Glomerular endothelial cell (primary cell): ENCODE results near the gene E2F8. TPM values are rescaled to one million over a fixed set of nuclear protein-coding genes. Genes with fewer than 3 reads are reported as not detected.
A peak's percentile ranks its signal among the peaks of the same experiment; 100 is the strongest.

Source experiments
- DNase-seq: peaks from one replicate; pipeline ENCODE4 v3.0.0-alpha.2; 2011; ENCODE audit warnings: low read depth, low spot score; ENCODE audit errors: extremely low read depth
- total RNA-seq: library from RNA; depleted of rRNA; stranded (reverse); fragments of >200 nt; gene quantifications from 2 replicates; pipeline ENCODE4 v1.2.3, GENCODE V29; 2015

E2F8 gene
- total RNA-seq, 1 donor from 2014 or later, result 2.3 TPM

GRCh38 chr11:19252394-19253152, 11.8 kb upstream of the E2F8 start:
- no peak for DNase-seq

- no peak for DNase-seq
Measured at GRCh38 chr11:19251577-19251976, 10.8 kb upstream of the E2F8 start.

DNA sequence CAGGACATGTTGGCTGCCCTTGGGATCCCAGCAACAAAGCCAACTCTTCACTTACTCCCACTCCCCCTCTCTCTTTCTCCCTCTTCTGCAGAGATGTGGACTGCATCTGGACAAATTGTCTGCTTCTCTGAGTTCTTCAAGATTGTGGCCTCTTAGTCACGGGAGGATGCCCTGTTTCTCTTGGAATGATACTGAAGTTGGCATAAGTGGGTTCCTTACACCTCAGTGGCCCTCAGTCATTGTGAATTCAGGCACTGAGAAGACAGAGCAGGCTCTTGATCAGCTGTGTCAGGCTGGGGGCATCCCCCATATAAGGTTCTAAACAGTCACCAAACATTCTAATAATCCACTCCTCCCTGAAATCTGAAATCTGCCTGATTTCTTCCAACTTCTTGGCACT, 6.1 kb upstream of the E2F8 start:
- DNase-seq, result no peak

DNA sequence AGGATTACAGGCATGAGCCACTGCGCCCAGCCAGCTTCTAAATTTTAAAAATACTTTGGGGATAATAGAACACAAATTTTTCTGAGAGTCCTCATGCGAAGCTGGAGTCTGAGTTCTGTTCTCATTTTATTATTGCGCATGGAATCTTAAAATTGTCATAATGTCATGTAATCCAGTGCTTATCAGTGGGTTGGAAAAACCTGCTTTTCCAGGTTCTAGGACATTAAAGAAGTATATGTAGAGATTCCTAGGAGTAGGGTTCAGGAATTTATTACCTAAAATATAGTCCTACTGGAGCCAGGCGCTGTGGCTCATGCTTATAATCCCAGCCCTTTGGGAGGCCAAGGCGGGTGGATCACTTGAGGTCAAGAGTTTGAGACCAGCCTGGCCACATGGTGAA, 4.6 kb upstream of the E2F8 start:
- DNase-seq, result no peak

DNA sequence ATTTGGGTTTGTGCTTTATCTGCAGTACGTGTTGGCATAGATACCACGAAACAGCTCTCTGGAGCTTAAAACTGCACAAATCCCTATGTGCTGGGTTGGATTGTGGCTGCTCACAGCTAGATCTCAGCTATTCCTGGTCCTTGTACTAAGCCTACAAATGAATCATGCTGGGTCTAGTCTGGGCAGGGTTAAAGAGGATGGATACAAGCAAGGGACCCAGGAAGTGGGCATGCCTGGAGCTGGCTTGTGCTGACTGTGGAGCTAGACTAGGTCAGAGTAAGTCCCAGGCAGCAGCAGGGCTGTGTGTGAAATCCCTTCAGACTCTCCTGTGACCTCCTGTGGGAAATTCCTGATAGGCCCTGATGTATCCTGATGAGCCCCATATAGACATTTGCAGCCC, 3.9 kb upstream of the E2F8 start:
- DNase-seq, result no peak

DNA sequence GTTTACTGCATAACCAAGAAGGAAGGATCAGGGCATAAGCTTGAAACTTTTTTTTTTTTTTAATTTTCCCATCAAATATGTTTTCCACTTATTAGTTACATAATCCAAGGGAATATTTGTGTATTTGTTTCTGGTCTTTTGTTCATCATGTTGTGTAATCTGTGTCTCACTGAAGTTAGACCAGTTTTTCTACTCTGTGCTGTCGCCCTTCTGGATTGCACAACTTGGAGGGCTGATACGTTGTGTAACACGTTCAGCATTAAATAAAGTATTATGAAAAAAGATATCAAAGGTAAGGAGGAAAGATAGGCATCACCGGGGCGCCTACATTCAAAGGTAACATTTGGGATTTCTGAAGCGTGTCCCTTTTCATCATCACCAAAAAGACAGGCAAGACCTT, 3.3 kb upstream of the E2F8 start:
- DNase-seq, result no peak

DNA sequence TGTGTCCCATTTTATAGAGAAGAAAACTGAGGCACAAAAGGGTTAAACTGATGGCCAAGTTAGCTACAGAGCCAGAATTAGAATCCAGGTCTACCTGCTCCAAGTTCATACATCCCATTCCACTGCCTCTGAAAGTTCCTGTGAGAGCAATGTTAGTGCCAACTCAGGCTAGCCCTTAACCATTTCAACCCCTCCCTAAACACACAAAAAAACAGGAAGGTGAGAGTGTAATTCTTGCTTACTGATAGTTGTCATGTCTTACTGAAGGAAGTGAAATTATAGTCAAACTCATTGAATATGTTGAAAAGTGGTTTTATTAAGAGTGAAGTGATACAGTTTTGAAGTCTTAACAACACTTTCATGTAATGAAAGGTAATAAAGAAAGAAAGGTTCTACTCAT, 2.9 kb upstream of the E2F8 start:
- DNase-seq, result no peak

DNA sequence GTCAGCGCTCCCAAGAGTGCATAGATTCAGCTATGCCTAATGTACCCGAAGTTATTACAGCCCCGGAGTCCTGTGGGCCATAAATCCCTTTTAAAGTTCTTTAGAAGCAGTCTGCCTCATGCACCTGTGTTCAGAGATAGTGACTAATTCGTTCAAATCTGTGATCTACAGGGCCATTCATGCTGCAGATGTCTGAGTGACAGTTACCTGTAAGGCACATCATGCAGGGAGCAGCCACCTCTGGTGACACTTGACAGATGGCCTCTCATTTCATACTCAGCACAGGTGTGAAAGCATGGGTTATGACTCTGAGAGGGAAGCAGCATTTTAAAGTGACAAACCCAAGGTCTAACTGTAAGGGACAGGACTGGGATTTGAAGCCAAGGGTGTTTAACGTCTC, 2.4 kb upstream of the E2F8 start:
- no peak for DNase-seq

- no peak for DNase-seq
Measured at GRCh38 chr11:19242179-19242932, 1.6 kb upstream of the E2F8 start.

DNA sequence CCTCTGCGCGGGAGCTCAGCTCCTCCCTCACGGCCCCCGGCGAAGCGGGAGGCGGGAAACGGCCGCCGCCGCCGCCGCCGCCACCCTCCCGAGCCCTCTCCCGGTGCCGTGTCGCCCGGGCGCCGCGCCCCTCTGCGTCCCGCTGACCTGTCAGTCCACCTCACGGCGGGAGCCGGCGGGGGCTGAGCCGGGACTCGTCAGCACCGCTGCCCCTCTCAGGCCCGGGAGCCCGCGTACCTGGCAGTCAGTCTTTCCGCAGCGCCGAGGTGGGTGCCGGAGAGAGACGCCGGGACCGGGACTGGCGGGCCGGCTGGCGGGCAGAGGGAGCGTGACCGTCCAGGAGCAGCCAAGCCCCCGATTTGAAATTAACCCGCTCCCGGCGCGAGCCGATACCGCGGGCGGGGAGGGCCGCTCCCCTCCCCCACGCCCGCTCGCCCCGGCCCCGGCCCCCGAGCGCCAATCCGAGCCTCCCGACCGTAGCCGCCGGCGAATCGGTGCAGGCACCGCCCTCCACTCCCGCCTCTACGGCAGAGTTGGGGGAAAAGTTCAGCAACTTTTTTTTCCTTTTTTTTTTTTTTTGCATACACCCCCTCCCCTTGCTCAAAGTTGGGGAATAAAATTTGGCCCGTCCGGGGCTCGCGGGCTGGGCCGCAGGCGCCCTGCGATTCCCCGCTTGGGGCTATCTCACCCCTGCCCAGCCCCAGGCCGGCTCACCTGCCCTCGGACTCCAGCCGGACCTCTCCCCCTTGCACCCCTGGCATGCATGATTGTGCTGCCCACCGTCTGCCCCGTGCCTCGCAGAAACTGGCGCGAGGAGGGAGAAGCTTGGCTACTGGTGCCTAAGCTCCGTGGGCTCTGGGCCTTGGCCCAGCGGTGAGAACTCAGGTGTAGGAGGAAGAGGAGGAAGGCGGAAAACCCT, 774 bp upstream of the E2F8 start:
- DNase-seq, result no peak

- no peak for DNase-seq
Measured at GRCh38 chr11:19239039-19239438, 1.7 kb downstream of the E2F8 start.

DNA sequence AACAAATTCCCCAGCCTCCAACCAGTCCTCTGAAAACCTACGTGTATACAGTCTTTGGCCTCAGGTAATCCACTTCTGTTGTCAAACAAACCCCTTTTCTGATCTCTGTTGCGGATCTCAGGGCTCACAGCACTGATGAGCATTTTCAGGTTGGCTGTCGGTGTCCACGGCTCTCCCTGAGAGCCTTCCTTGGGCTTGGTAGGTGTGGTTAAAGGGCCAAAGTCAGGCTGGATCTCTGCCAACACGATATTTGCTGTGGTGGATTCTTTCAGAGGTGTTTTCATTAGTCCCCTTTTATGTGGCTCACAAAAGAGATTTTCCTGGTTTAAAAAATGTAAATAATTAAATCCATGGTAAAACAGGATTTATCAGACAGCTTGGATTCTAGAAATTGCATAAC, 2.9 kb downstream of the E2F8 start:
- DNase-seq, result no peak

- DNase-seq, result no peak
Measured at GRCh38 chr11:19237381-19237780, 3.4 kb downstream of the E2F8 start.

GRCh38 chr11:19234231-19234817, 6.4 kb downstream of the E2F8 start:
- no peak for DNase-seq

GRCh38 chr11:19232910-19233503, 7.7 kb downstream of the E2F8 start:
- peak; percentile 75 for DNase-seq

DNA sequence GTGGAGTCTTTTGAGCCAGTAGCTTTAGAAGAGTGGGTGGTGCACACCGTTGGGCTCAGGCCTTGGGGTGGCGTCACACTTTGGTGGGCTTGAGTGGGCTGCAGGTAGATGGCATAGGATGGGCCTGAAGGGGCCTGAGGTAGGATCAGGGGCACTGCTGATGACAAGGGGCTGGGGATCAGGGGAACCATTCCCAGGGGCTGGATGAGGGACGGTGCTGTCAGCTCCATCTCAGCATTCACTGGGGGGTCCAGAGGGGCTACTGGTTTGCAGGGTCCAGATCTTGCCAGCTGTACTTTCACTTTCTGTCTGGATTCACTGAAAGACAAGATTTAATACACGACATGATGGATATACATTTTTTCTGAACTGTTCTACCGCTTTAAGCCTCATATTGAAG, 11.1 kb downstream of the E2F8 start:
- DNase-seq, result no peak

- DNase-seq, result no peak
Measured at GRCh38 chr11:19228968-19229367, 11.8 kb downstream of the E2F8 start.

DNA sequence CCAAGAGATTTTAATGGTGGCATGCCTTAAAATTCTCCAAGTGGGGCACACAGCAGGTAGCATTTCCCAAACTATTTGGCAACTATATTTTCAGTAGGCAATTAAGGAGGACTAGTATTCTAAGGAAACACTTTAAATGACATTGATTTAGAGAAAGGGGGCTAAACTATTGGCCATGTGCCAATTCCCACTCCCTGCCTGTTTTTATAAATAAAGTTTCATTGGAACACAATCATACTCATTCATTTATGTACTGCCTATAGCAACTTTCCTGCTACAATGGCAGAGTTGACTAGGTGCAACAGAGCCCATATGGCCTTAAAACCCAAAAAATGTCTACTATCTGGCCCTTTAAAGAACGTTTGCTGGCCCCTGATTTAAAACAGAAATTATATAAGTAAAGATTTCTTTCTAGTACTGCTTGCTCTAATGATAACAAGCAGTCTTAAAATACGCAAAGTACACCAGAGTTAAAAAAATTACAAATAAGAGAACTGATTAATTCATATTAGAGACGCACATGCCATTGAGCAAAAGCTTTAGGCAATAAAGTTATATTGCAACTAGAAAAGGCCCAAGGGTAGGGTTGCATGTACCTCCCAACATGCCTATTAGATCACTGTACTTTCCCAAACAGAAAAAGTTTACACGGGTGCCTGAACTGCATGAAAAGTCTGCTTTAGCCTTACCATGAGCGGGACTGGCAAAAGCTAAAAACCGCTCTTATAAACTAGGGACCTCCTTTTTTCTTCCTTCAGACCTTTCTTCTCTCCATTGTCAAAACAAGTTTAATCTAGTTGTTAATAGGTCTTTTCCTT, 14.2 kb downstream of the E2F8 start:
- DNase-seq, result no peak

- DNase-seq, result no peak
Measured at GRCh38 chr11:19225581-19225980, 15.2 kb downstream of the E2F8 start.

DNA sequence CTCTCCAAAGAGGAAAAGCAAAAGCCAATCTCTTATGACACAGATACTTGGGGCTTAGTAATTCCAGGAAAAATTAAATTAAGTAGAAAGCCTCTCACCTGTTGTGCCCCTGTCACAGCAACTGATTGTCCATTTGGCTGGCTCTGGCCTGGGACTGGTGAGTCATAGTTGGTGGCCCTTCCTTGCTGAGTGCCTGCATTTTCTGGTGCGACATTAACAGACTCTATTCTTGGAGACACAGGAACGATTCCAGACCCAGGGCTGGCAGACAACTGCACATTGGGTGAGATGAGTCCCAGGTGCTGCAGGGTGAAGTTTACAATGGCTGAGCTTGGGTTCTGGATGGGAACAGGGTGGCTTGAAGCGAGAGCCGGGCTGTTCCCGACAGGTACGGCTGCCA, 15.6 kb downstream of the E2F8 start:
- DNase-seq, result no peak
